Measurements from ENCODE around the gene VWA3A. TPM values are rescaled to one million over a fixed set of nuclear protein-coding genes. Genes with fewer than 3 reads are reported as not detected.

The VWA3A gene
- total and polyA plus RNA-seq, 2 donors (not counting 3 experiments of a cell fraction or from before 2014, with no cell fraction given) = 0.12 to 0.84 TPM

DNA sequence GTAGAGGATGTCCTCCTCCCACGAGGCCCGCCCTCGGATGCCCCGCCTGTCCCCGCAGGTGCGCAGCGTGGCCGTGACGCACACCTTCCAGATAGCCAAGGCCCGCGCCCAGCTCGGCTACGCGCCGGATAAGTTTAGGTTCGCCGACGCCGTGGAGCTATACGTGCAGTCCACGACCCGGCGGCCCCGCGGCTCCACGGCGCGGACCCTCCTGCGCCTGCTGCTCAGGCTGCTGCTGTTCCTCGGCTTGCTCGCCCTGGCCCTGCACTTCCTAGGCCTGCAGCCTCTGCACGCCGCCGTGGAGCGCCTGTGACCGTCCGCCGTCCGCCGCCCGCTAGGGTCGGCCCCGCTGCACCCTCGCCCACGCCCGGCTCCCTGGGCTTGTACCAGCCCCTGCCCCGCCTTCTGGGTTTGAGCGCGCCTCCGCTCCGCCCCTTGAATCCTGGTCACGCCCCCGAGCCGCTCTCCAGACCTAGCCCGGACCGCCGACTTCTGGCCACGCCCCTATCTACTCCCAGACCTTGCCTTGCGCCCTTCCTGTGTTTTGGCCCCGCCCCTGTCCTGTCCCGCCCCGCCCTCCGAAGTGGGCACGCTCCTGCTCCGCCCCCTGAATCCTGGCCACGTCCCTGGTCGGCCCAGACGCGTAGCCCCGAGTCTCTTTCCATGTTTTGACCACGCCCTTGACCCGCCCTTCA, 97.9 kb downstream of the VWA3A start:
- Histone ChIP-seq H3K79me2 (ENCODE audit: control insufficient read depth, insufficient read depth, low read length) (no peaks in the 10 kb centered on the region), H3K36me3 (ENCODE audit: control insufficient read depth in 2 of 2, extremely low read depth in 1 of 2, insufficient read depth in 2 of 2, low read length in 2 of 2) (no peaks in the 10 kb centered on the region), H2AFZ (ENCODE audit: low read depth, low read length) (peak overlapping the region; percentile 88), H3K4me3 (replicated peaks in 1 of 3; ENCODE audit: insufficient read depth in 1 of 3, low read depth in 1 of 3, low read length in 3 of 3) (peak overlapping the region; percentile 26 to 54 (median 42)), H3K27me3 (ENCODE audit: control insufficient read depth in 2 of 2, insufficient read depth in 2 of 2, low read length in 2 of 2) (no peaks in the 10 kb centered on the region), H3K27ac (ENCODE audit: insufficient read depth, low read depth, low read length) (peak overlapping the region; percentile 9), H4K20me1 (replicated peaks; ENCODE audit: control insufficient read depth, extremely low read depth, insufficient read depth, low read length) (no peaks in the 10 kb centered on the region), H3K4me1 (ENCODE audit: control insufficient read depth, extremely low read depth, insufficient read depth, low read length) (peaks cover 45% of the 10 kb centered on the region), H3K9me3 (replicated peaks; ENCODE audit: control insufficient read depth, insufficient read depth, low read length) (no peaks in the 10 kb centered on the region), H3K9ac (replicated peaks; ENCODE audit: extremely low read depth, insufficient read depth, low read length) (peak overlapping the region; percentile 17), H3K4me2 (ENCODE audit: insufficient read depth, low read length) (peak overlapping the region; percentile 63), H3K9me1 (replicated peaks; ENCODE audit: control insufficient read depth, extremely low read depth, insufficient read depth, low read length) (no peaks in the 10 kb centered on the region)
- DNase-seq (ENCODE audit: low read depth, low spot score) = peak; percentile 100
- FAIRE-seq = no peak
- ChIA-PET POLR2A (no interaction called here), CTCF (interaction anchor here (1.2 to 4.4 kb wide), 10 partner anchors 15 to 533 kb away, joined by 3 to 99 read pairs (median 18); partner anchors contain the start of genes EEF2K and PDZD9)
- dilution Hi-C loops (cut with MboI; ENCODE audit: extremely low pct_ligation_motif_present, low sequenced_read_pairs) = no loop called here
- no TSS peak for BruUV-seq (replicated peaks)
- no peak for TF ChIP-seq FOS (IDR thresholded peaks at IDR 0.05; ENCODE audit: borderline replicate concordance, insufficient read depth, low read length)
- peak; percentile 62 for TF ChIP-seq POLR2A (IDR thresholded peaks at IDR 0.05; ENCODE audit: low read depth, low read length)
- TF ChIP-seq POLR2AphosphoS5 (IDR thresholded peaks at IDR 0.05; ENCODE audit: insufficient read depth, low read depth, low read length) = peak; percentile 34
- intact Hi-C loops (cut with micrococcal nuclease) = loop anchor here (5.0 kb wide), 2 partner anchors 942 to 1288 kb away; partner anchors contain the start of genes DCUN1D3 and LYRM1

DNA sequence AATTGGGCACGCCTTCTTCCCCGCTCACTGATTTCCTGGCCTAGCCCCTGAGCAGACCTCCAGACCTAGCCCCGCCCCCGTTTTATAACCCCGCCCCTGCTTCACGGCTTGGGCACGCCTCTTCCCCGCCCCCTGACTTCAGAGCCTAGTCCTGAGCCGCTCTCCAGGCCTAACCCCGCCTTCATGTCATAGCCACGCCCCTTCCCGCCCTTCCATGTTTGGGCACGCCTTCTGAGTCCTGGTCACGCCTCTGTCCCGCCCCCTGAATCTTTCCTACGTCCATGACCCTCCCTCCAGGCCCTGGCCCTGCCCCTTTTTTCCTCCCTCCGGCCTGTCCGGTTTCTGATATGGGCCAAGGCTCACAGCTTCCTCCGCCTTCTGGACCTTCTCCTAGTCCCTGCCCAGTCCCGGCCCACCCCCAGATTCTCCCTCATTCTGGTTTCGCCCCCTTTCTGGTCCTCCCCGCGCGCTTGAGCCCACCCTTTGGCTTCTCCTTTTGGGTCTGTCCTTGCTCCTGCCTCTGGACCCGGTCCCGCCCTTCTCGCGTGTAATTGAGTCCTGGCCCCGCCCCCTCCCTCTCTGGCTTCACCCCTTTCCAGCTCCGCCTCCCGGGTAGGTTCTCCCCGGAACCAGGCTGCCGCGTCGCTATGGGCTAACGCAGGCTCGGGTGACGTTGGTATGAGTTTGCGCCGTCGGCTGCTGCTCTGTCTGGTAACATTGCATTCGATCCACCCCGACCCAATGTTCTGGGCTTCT, 98.6 kb downstream of the VWA3A start:
- H3K79me2 ChIP-seq (ENCODE audit: control insufficient read depth, insufficient read depth, low read length) = no peaks in the 10 kb centered on the region
- H3K4me2 ChIP-seq (ENCODE audit: insufficient read depth, low read length) = peak overlapping the region; percentile 96
- no TSS peak for BruUV-seq (replicated peaks)
- ChIA-PET POLR2A (interaction anchor here (0.6 to 0.7 kb wide), 2 partner anchors 82 to 365 kb away, joined by 3 read pairs; no protein-coding TSS in a partner anchor), CTCF (interaction anchor here (1.1 to 3.0 kb wide), 4 partner anchors 14 to 113 kb away, joined by 3 to 16 read pairs (median 6); partner anchors contain the start of gene EEF2K)
- DNase-seq (ENCODE audit: low read depth, low spot score) (peak; percentile 97), FAIRE-seq (peak; percentile 98)
- no peaks in the 10 kb centered on the region for H3K9me1 ChIP-seq (replicated peaks; ENCODE audit: control insufficient read depth, extremely low read depth, insufficient read depth, low read length)
- TF ChIP-seq, protein P1, sequence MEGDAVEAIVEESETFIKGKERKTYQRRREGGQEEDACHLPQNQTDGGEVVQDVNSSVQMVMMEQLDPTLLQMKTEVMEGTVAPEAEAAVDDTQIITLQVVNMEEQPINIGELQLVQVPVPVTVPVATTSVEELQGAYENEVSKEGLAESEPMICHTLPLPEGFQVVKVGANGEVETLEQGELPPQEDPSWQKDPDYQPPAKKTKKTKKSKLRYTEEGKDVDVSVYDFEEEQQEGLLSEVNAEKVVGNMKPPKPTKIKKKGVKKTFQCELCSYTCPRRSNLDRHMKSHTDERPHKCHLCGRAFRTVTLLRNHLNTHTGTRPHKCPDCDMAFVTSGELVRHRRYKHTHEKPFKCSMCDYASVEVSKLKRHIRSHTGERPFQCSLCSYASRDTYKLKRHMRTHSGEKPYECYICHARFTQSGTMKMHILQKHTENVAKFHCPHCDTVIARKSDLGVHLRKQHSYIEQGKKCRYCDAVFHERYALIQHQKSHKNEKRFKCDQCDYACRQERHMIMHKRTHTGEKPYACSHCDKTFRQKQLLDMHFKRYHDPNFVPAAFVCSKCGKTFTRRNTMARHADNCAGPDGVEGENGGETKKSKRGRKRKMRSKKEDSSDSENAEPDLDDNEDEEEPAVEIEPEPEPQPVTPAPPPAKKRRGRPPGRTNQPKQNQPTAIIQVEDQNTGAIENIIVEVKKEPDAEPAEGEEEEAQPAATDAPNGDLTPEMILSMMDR (IDR thresholded peaks at IDR 0.05; ENCODE audit: extremely low read depth in 1 of 2, insufficient read depth in 1 of 2, low read depth in 1 of 2, low read length in 2 of 2) = no peak
- no peak for TF ChIP-seq JUN (IDR thresholded peaks at IDR 0.05; ENCODE audit: borderline replicate concordance, insufficient read depth, insufficient read length, low read depth)
- peak; percentile 28 for TF ChIP-seq POLR2A (IDR thresholded peaks at IDR 0.05; ENCODE audit: low read depth, low read length)
- no peak for TF ChIP-seq GATA2 (IDR thresholded peaks at IDR 0.05; ENCODE audit: insufficient read depth, insufficient read length, low read depth, low read length)
- TF ChIP-seq POLR2AphosphoS5 (IDR thresholded peaks at IDR 0.05; ENCODE audit: insufficient read depth, low read depth, low read length) = peak; percentile 23
- no peak for TF ChIP-seq MYC (IDR thresholded peaks at IDR 0.05; ENCODE audit: low read depth, low read length)
- TF ChIP-seq FOS (IDR thresholded peaks at IDR 0.05; ENCODE audit: borderline replicate concordance, insufficient read depth, low read length) = no peak
- TF ChIP-seq, protein P2, sequence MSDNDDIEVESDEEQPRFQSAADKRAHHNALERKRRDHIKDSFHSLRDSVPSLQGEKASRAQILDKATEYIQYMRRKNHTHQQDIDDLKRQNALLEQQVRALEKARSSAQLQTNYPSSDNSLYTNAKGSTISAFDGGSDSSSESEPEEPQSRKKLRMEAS (IDR thresholded peaks at IDR 0.05; ENCODE audit: insufficient read depth, insufficient read length) = no peak
- TF ChIP-seq EZH2 (IDR thresholded peaks at IDR 0.05; ENCODE audit: borderline replicate concordance, low read depth, low read length, severe bottlenecking) = no peak
- H3K9me3 ChIP-seq (replicated peaks; ENCODE audit: control insufficient read depth, insufficient read depth, low read length) = no peaks in the 10 kb centered on the region
- peak overlapping the region; percentile 21 to 80 (median 47) for H3K4me3 ChIP-seq (replicated peaks in 1 of 3; ENCODE audit: insufficient read depth in 1 of 3, low read depth in 1 of 3, low read length in 3 of 3)
- peaks cover 45% of the 10 kb centered on the region for H3K4me1 ChIP-seq (ENCODE audit: control insufficient read depth, extremely low read depth, insufficient read depth, low read length)
- no peaks in the 10 kb centered on the region for H3K36me3 ChIP-seq (ENCODE audit: control insufficient read depth in 2 of 2, extremely low read depth in 1 of 2, insufficient read depth in 2 of 2, low read length in 2 of 2)
- dilution Hi-C loops (cut with MboI; ENCODE audit: extremely low pct_ligation_motif_present, low sequenced_read_pairs) (no loop called here), intact Hi-C loops (cut with micrococcal nuclease) (loop anchor here (5.0 kb wide), 2 partner anchors 941 to 1289 kb away; partner anchors contain the start of genes DCUN1D3 and LYRM1)
- H3K9ac ChIP-seq (replicated peaks; ENCODE audit: extremely low read depth, insufficient read depth, low read length) = peak overlapping the region; percentile 96
- H3K27ac ChIP-seq (ENCODE audit: insufficient read depth, low read depth, low read length) = peak overlapping the region; percentile 99
- H4K20me1 ChIP-seq (replicated peaks; ENCODE audit: control insufficient read depth, extremely low read depth, insufficient read depth, low read length) = no peaks in the 10 kb centered on the region
- peak overlapping the region; percentile 66 for H2AFZ ChIP-seq (ENCODE audit: low read depth, low read length)
- no peaks in the 10 kb centered on the region for H3K27me3 ChIP-seq (ENCODE audit: control insufficient read depth in 2 of 2, insufficient read depth in 2 of 2, low read length in 2 of 2)

All from endothelial cell of umbilical vein (primary cell).